ENCODE data around the gene LRP2BP. TPM values are rescaled to one million over a fixed set of nuclear protein-coding genes. Genes with fewer than 3 reads are reported as not detected.

LRP2BP gene
- total and polyA plus RNA-seq, 2 of the 13 experiments (the other 11 are each of a cell fraction or from before 2014, with no cell fraction given), result 0.22 to 0.29 TPM

- TF ChIP-seq SP1 (IDR thresholded peaks at IDR 0.05) (no peak), SP1 (CRISPR knock-in tag; IDR thresholded peaks at IDR 0.05) (no peak)
Observed at GRCh38 chr4:185437809-185438208, 42.1 kb upstream of the LRP2BP start (continued).

DNA sequence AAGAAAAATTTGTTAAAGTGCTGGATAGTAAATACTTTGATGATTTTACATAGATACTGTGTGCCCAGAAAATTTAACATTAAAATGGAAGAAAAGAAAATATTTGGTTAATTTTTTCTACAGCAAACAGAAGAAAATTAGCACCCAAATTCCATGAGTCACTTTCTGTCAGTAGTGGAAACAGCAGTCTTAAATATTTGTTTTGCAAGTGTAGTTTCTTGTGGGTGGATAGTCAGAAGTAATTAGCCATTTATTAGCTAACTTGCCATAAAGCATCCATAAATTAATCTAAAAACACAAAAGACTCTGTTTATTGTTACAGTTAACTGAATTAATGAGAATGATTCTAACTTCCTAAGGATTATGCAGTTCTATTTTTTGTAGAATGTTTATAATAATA, 39.7 kb upstream of the LRP2BP start:
- no peak for FAIRE-seq
- intact Hi-C loops (cut with micrococcal nuclease; ENCODE audit: unreplicated experiment), result no loop called here
- Histone ChIP-seq H3K36me3 (replicated peaks in 1 of 2; ENCODE audit: control insufficient read depth in 1 of 2, insufficient read depth in 2 of 2, low read length in 2 of 2) (no peaks in the 10 kb centered on the region), H3K27me3 (ENCODE audit: control insufficient read depth in 1 of 2, insufficient read depth in 2 of 2, low read length in 2 of 2) (no peaks in the 10 kb centered on the region; a peak in 1 of 5 replicates), H3K4me1 (ENCODE audit: insufficient read depth, low read length) (no peaks in the 10 kb centered on the region), H4K20me1 (ENCODE audit: insufficient read depth, low read length) (no peaks in the 10 kb centered on the region), H3K4me3 (replicated peaks in 1 of 3; ENCODE audit: insufficient read depth in 1 of 3, low read depth in 2 of 3, low read length in 3 of 3) (no peak overlapping the region), H3K79me2 (ENCODE audit: insufficient read depth, low read length) (no peaks in the 10 kb centered on the region), H2AFZ (ENCODE audit: low read length) (no peak overlapping the region), H3K4me2 (ENCODE audit: low read depth, low read length) (no peak overlapping the region), H3K27ac (ENCODE audit: extremely low read length, insufficient read depth, low read length) (no peak overlapping the region), H3K9ac (ENCODE audit: insufficient read depth, low read depth, low read length) (no peak overlapping the region), H3K9me3 (ENCODE audit: low read length) (no peaks in the 10 kb centered on the region)
- TF ChIP-seq, protein P1, sequence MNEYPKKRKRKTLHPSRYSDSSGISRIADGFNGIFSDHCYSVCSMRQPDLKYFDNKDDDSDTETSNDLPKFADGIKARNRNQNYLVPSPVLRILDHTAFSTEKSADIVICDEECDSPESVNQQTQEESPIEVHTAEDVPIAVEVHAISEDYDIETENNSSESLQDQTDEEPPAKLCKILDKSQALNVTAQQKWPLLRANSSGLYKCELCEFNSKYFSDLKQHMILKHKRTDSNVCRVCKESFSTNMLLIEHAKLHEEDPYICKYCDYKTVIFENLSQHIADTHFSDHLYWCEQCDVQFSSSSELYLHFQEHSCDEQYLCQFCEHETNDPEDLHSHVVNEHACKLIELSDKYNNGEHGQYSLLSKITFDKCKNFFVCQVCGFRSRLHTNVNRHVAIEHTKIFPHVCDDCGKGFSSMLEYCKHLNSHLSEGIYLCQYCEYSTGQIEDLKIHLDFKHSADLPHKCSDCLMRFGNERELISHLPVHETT (CRISPR knock-in tag; conservative IDR thresholded peaks at IDR 0.05), result no peak
- TF ChIP-seq ZNF496 (CRISPR knock-in tag; IDR thresholded peaks at IDR 0.05; ENCODE audit: insufficient replicate concordance), result no peak
- no peak for TF ChIP-seq ZNF766 (CRISPR knock-in tag; IDR thresholded peaks at IDR 0.05; ENCODE audit: borderline replicate concordance)
- no peak for TF ChIP-seq ETV5 (CRISPR knock-in tag; IDR thresholded peaks at IDR 0.05; ENCODE audit: borderline replicate concordance)
- TF ChIP-seq ATF2 (CRISPR knock-in tag; IDR thresholded peaks at IDR 0.05), result no peak
- TF ChIP-seq ONECUT2 (CRISPR knock-in tag; IDR thresholded peaks at IDR 0.05), result no peak
- TF ChIP-seq ZNF318 (CRISPR knock-in tag; IDR thresholded peaks at IDR 0.05), result no peak
- CTCF ChIA-PET (ENCODE audit: low intra/inter-chr PET ratio, low total read pairs), result no interaction called here
- no peak for DNase-seq (ENCODE audit: low spot score)
- ATAC-seq, result no peak
- in situ Hi-C loops (cut with HindIII; ENCODE audit: extremely low pct_ligation_motif_present, low pct_unique_long_range_greater_than_20kb), result no loop called here
- POLR2A ChIA-PET, result no interaction called here
- BruUV-seq (replicated peaks), result no TSS peak

All from HepG2 (cell line).